Type B pancreatic cell (in vitro differentiated cells): ENCODE measurements around the gene SLC12A7. TPM values are rescaled to one million over a fixed set of nuclear protein-coding genes. Genes with fewer than 3 reads are reported as not detected.

Source experiments
- DNase-seq: peaks from one replicate; pipeline ENCODE4 v3.0.0; 2021; ENCODE audit warnings: mixed read lengths; ENCODE audit not compliant: unreplicated experiment; ENCODE audit errors: extremely low spot score
- H3K27ac Mint-ChIP-seq: 2 replicates; pipeline ENCODE4 v1.8.0; 2021; ENCODE audit warnings: mild to moderate bottlenecking, mixed read lengths
- H3K27me3 Mint-ChIP-seq: 2 replicates; pipeline ENCODE4 v1.8.0; 2021; ENCODE audit warnings: mixed read lengths
- H3K36me3 Mint-ChIP-seq: 2 replicates; pipeline ENCODE4 v1.8.0; 2021; ENCODE audit warnings: mixed read lengths
- H3K4me1 Mint-ChIP-seq: one replicate; pipeline ENCODE4 v1.8.0; 2021; ENCODE audit warnings: mixed read lengths; ENCODE audit not compliant: unreplicated experiment
- H3K4me3 Mint-ChIP-seq: 2 replicates; pipeline ENCODE4 v1.8.0; 2021; ENCODE audit warnings: mild to moderate bottlenecking, mixed read lengths
- H3K9me3 Mint-ChIP-seq: 2 replicates; pipeline ENCODE4 v1.8.0; 2021; ENCODE audit warnings: mixed read lengths
- CTCF ChIP-seq: fragments of 200-600 bp; sonication (generic); conservative IDR thresholded peaks from 2 replicates; pipeline ENCODE4 v1.5.0; 2021; ENCODE audit warnings: antibody characterized with exemption, mild to moderate bottlenecking
- total RNA-seq: library from RNA; stranded (reverse); gene quantifications from 2 replicates; pipeline ENCODE4 v1.2.1, GENCODE V29; 2021; ENCODE audit warnings: low replicate concordance

SLC12A7 gene
- total RNA-seq, 1 donor from 2014 or later: 57.6 TPM

GRCh38 chr5:1079486-1079885 is 32.4 kb downstream of the SLC12A7 start:
- no peaks in the 10 kb centered on the region for H3K27me3 Mint-ChIP-seq

GRCh38 chr5:1078851-1079250 is 33.0 kb downstream of the SLC12A7 start:
- TF ChIP-seq CTCF: no peak
- Mint-ChIP-seq H3K36me3 (no peaks in the 10 kb centered on the region), H3K4me1 (no peaks in the 10 kb centered on the region), H3K27me3 (no peaks in the 10 kb centered on the region), H3K4me3 (no peak overlapping the region), H3K9me3 (no peaks in the 10 kb centered on the region), H3K27ac (no peak overlapping the region)
- DNase-seq: no peak

More at GRCh38 chr5:1079486-1079885, 32.4 kb downstream of the SLC12A7 start:
- Mint-ChIP-seq H3K27ac (no peak overlapping the region), H3K4me3 (no peak overlapping the region), H3K9me3 (no peaks in the 10 kb centered on the region), H3K4me1 (no peaks in the 10 kb centered on the region), H3K36me3 (no peaks in the 10 kb centered on the region)
- no peak for DNase-seq
- no peak for TF ChIP-seq CTCF

GRCh38 chr5:1078206-1078605 is 33.7 kb downstream of the SLC12A7 start:
- H3K4me1 Mint-ChIP-seq: no peaks in the 10 kb centered on the region

GRCh38 chr5:1077491-1078020 is 34.3 kb downstream of the SLC12A7 start:
- H3K4me3 Mint-ChIP-seq: no peak overlapping the region
- no peaks in the 10 kb centered on the region for H3K9me3 Mint-ChIP-seq
- H3K36me3 Mint-ChIP-seq: no peaks in the 10 kb centered on the region

More at GRCh38 chr5:1078206-1078605, 33.7 kb downstream of the SLC12A7 start:
- DNase-seq: no peak
- Mint-ChIP-seq H3K9me3 (no peaks in the 10 kb centered on the region), H3K36me3 (no peaks in the 10 kb centered on the region), H3K27me3 (no peaks in the 10 kb centered on the region), H3K27ac (no peak overlapping the region), H3K4me3 (no peak overlapping the region)
- no peak for TF ChIP-seq CTCF

GRCh38 chr5:1077026-1077425 is 34.8 kb downstream of the SLC12A7 start:
- Mint-ChIP-seq H3K4me3 (no peak overlapping the region), H3K27ac (no peak overlapping the region), H3K9me3 (no peaks in the 10 kb centered on the region), H3K27me3 (no peaks in the 10 kb centered on the region), H3K4me1 (no peaks in the 10 kb centered on the region), H3K36me3 (no peaks in the 10 kb centered on the region)
- DNase-seq: no peak
- TF ChIP-seq CTCF: no peak

More at GRCh38 chr5:1077491-1078020, 34.3 kb downstream of the SLC12A7 start:
- H3K4me1 Mint-ChIP-seq: no peaks in the 10 kb centered on the region
- no peak for TF ChIP-seq CTCF
- DNase-seq: no peak
- H3K27ac Mint-ChIP-seq: no peak overlapping the region
- no peaks in the 10 kb centered on the region for H3K27me3 Mint-ChIP-seq

- Mint-ChIP-seq H3K4me1 (no peaks in the 10 kb centered on the region), H3K27ac (no peak overlapping the region), H3K4me3 (no peak overlapping the region), H3K9me3 (no peaks in the 10 kb centered on the region), H3K27me3 (no peaks in the 10 kb centered on the region), H3K36me3 (no peaks in the 10 kb centered on the region)
- no peak for DNase-seq
- TF ChIP-seq CTCF: no peak
Observed at GRCh38 chr5:1076406-1076805, 35.5 kb downstream of the SLC12A7 start.
